Fibroblast of skin of right quadriceps (primary cell): ENCODE data around the gene HK2.
"Not testable (repeated sequence)": the region's sequence is repeated elsewhere in the genome, so short reads cannot be mapped to it uniquely, and the experiment has no call there.

Source experiments
- DNase-seq: peaks from one replicate; pipeline ENCODE4 v3.0.0-alpha.2; 2013

The HK2 gene

GRCh38 chr2:74835831-74836674 is 2.1 kb downstream of the HK2 start:
- DNase-seq = peak; percentile 44

GRCh38 chr2:74836675-74837401 is 2.9 kb downstream of the HK2 start:
- DNase-seq = no peak

GRCh38 chr2:74841641-74842040 is 7.7 kb downstream of the HK2 start:
- no peak for DNase-seq

GRCh38 chr2:74843433-74843832 is 9.5 kb downstream of the HK2 start:
- peak; percentile 64 for DNase-seq

GRCh38 chr2:74843899-74844298 is 10.0 kb downstream of the HK2 start:
- DNase-seq = peak; percentile 72

GRCh38 chr2:74844752-74845151 is 10.8 kb downstream of the HK2 start:
- no peak for DNase-seq

GRCh38 chr2:74845217-74845751 is 11.4 kb downstream of the HK2 start:
- DNase-seq = peak; percentile 78

- no peak for DNase-seq
Measured at GRCh38 chr2:74845991-74846390, 12.1 kb downstream of the HK2 start.

- DNase-seq = no peak
Measured at GRCh38 chr2:74846481-74846880, 12.6 kb downstream of the HK2 start.

GRCh38 chr2:74847070-74847858 is 13.3 kb downstream of the HK2 start:
- DNase-seq = no peak

- DNase-seq = no peak
Measured at GRCh38 chr2:74849228-74849892, 15.4 kb downstream of the HK2 start.

- no peak for DNase-seq
Measured at GRCh38 chr2:74850496-74851190, 16.7 kb downstream of the HK2 start.

- no peak for DNase-seq
Measured at GRCh38 chr2:74851191-74851566, 17.3 kb downstream of the HK2 start.

GRCh38 chr2:74853360-74853759 is 19.4 kb downstream of the HK2 start:
- not testable (repeated sequence) for DNase-seq

GRCh38 chr2:74854401-74854800 is 20.5 kb downstream of the HK2 start:
- DNase-seq = no peak

- not testable (repeated sequence) for DNase-seq
Measured at GRCh38 chr2:74855114-74855707, 21.3 kb downstream of the HK2 start.

- DNase-seq = no peak
Measured at GRCh38 chr2:74856004-74856578, 22.2 kb downstream of the HK2 start.

GRCh38 chr2:74856599-74856998 is 22.7 kb downstream of the HK2 start:
- no peak for DNase-seq

GRCh38 chr2:74857215-74857614 is 23.3 kb downstream of the HK2 start:
- DNase-seq = no peak

- DNase-seq = no peak
Measured at GRCh38 chr2:74857725-74858124, 23.8 kb downstream of the HK2 start.

- no peak for DNase-seq
Measured at GRCh38 chr2:74858281-74858680, 24.4 kb downstream of the HK2 start.
